ENCODE results near the gene GPR157. TPM values are rescaled to one million over a fixed set of nuclear protein-coding genes. Genes with fewer than 3 reads are reported as not detected.
"Not testable (repeated sequence)": the region's sequence is repeated elsewhere in the genome, so short reads cannot be mapped to it uniquely, and the experiment has no call there.

Gene GPR157, protein sequence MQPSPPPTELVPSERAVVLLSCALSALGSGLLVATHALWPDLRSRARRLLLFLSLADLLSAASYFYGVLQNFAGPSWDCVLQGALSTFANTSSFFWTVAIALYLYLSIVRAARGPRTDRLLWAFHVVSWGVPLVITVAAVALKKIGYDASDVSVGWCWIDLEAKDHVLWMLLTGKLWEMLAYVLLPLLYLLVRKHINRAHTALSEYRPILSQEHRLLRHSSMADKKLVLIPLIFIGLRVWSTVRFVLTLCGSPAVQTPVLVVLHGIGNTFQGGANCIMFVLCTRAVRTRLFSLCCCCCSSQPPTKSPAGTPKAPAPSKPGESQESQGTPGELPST
- 4.3 and 7.0 TPM in 2 replicates for total RNA-seq

GRCh38 chr1:9128520-9129265, at the start of gene GPR157:
GPR157 (minus strand) TSS chr1:9129102; CDS start chr1:9129027, 75 bp downstream.
- DNase-seq = peak; percentile 68

DNA sequence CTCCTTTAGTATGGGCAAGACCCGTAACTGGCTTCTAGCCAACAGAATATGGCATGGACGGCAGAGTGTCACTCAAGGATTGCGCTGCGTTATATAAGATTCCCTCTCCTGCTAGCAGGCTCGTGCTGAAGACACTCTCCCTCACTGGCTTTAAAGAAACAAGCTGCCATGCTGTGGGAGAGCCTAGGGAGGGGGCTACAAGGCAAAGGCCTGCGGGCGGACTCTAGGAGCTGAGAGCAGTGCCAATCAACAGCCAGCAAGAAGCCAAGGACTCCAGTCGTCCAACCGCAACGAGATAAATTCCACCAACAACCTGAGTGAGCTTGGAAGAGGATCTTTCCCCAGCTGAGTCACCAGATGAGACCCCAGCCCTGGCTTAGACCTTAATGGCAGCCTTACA, 45.9 kb upstream of the GPR157 start:
- no peak for DNase-seq

DNA sequence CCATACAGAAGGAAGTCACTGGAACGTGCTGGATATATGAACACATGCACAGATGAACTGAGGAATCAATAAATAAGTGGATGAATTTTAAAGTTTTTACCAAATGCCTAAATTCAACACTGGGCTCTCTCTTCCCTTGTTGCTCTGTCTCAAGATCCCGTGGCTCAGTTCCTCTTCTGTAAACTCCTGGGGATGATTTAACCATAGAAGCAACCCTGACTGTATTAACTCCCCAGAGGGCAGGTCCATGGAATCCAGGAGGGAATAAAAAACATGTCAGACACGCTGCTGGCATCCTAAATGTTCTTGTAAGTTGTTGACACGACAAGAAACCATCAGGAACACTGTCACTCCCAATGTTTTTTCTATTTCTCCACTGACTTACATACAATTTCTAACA, 45.3 kb upstream of the GPR157 start:
- no peak for DNase-seq

DNA sequence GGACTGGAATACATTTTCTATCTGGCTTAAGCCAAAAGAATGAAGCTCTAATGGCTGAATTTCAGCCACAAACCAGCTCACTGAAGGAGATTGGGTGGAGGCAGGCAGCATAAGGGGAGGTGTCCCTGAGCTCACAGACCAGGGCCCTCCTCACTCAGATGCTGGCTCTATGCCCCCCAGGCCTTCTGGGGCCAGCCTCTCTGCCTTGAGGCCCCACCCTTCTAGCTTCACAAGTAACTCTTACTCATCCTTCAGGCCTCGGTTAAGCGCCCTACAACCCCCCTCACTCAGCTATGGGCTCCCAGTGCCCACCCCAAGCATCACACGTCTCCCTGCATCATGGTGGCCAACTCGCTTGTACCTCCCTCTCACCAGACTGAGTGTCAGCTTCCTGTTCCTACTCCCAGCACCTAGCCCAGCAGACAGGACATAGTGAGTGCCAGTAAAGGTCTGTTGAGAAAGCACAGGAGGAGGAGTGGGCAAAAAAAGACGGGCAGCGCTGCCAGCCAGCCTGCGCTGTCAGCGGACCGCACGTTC, 40.8 kb upstream of the GPR157 start:
- DNase-seq = no peak

- no peak for DNase-seq
These were observed 38.7 kb upstream of the GPR157 start for GRCh38 chr1:9167638-9168037.

DNA sequence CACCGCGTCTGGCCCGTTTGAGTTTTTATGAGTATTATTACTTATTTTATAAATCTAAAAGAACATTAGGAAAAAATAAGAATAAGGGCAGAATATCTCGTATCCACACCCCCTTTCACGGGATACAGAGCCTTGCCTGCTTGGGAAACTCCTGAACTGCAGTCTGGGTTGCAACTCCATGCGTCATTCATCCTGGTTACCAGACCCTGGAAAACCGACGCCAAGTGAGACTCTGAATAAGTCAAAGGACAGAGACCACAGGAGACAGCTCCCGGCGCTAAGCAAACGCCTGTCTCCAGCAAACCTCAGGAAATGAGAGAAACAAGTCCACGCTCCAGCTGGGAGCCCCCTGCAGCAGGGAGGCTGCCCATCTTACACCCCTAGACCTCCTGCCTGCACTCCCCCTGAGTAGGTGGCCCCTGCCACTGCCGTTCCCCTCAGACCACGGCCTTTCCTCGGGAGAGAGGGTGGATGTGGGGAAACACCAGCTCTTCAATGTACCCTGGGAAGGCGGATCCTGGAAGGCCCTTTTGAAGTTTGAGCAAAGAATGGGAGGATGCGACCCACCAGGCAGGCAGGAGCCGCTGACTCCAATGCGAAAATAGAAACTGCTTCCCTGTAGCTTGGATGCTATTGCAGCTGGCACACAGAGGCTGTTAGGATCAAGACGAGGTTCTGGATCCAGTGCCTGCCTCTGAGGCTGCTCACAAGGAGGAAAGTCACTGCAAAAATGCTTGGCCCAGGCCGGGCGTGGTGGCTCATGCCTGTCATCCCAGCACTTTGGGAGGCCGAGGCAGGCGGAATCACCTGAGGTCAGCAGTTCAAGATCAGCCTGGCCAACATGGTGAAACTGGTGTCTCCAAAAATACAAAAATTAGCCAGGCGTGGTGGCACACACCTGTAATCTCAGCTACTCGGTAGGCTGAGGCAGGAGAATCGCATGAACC, 37.7 kb upstream of the GPR157 start:
- DNase-seq = peak; percentile 92

DNA sequence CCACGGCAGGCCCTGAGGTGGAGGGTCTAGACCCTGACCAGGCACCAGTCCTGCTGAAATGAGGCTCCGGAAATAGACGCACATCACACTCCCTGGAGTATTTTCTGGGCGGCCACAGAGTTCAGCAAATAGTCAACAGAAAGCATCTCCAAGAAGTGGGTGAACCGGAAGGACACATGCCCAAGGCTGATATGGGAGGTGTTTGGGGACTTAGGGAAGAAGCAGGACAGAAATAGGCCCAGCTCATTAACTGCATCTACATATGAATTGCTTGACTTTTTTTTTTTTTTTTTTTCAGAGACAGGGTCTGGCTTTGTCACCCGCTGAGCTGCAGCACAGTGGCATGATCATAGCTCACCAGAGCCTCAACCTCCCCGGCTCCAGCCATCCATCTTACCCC, 36.5 kb upstream of the GPR157 start:
- no peak for DNase-seq

- no peak for DNase-seq
These were observed 36.0 kb upstream of the GPR157 start for GRCh38 chr1:9164919-9165318.

DNA sequence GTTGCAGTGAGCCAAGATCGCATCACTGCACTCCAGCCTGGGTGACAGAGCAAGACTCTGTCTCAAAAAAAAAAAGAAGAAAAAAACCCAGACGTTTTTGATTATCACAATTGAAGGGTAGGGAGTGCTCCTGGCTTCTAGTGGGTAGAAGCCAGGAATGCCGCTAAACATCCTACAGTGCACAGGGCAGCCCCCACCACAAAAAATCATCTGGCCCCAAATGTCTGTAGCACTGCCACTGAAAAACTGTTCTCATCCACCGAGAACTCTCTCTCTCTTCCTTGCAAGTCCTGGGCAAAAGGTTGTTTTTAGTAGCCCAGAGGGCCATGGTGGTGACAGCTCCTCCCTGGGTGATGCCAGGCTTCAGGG, 35.6 kb upstream of the GPR157 start:
- DNase-seq = no peak

- no peak for DNase-seq
These were observed 33.1 kb upstream of the GPR157 start for GRCh38 chr1:9161963-9162362.

DNA sequence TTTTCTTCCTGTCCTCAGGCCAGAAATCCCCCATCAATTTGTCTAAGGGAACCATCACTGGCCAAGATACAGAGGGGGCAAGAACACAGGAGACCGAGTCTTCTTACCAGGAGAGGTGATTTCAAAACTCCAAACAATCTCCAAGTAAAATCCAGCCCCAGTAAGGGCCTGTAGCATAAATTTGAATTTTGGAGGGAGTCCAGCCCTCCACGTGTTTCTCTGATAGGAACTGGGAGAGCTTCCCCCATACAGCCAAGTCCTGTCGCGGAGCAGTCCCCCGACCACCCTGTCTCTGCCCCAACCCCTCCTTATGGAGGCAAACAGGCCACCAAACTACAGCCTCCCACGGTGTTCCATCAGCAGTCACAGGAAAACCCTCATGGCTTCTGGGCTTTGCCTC, 32.4 kb upstream of the GPR157 start:
- DNase-seq = no peak

- no peak for DNase-seq
These were observed 31.3 kb upstream of the GPR157 start for GRCh38 chr1:9160079-9160717.

DNA sequence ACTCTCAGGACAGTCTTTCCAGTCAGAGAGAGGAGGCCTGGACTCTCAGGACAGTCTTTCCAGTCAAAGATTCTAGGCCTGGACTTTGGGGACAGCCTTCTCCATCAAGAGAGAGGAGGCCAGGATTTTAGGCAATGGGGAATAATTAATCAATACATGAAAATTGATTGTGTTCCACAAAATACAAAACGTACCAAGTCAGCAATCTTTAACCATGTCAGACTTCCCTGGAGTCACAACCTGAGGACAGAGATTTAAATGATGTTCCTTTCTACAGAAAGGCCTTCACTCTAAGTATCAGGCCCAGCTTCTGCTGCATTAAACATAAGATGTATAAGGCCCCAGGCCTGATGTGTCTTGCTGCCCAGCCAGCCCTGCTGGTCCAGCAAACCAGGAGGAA, 27.0 kb upstream of the GPR157 start:
- DNase-seq = no peak

GRCh38 chr1:9155405-9155804, 26.5 kb upstream of the GPR157 start:
- not testable (repeated sequence) for DNase-seq

DNA sequence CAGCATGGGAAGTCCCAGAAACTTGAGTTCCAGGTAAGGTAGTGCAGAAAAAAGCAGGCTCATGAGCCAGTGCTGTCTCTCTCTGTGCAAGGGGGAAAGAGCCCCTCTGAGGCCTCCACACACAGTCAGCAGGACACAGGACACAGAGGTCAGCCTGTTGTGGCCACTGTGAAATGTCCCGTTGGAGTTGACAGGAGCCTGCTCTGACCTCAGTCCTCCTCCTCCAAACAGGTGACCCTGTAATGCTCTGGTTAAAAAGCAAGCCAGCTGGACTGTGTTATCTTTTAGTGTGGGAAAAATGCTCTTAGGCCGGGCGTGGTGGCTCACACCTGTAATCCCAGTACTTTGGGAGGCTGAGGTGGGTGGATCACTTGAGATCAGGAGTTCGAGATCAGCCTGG, 24.2 kb upstream of the GPR157 start:
- no peak for DNase-seq

- DNase-seq = no peak
These were observed 23.6 kb upstream of the GPR157 start for GRCh38 chr1:9152535-9152934.

DNA sequence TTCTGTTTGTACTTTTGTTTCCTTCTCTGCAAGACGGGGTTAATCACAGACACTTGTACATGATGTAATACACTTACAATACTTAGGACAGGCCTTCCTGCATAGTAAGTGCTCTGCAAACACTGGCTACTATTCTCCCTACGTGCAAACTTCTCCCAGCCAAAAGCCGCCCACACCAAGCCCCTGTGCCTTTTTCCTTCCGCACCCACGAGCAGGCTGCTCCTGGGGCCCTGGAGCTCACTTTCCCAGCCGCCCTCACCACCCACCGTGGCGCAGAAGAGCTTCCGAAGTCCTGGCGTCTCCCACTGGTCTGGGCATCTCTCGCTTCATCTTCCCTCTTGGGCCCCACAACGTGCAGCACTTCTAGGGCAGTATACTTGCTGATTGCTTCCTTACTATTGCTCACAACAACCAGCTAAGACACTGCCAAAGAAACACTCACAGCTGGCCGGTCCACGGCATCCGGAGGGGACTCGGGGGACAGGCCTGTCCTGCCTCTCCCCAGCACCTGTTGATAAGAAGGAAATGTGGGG, 22.5 kb upstream of the GPR157 start:
- DNase-seq = no peak

DNA sequence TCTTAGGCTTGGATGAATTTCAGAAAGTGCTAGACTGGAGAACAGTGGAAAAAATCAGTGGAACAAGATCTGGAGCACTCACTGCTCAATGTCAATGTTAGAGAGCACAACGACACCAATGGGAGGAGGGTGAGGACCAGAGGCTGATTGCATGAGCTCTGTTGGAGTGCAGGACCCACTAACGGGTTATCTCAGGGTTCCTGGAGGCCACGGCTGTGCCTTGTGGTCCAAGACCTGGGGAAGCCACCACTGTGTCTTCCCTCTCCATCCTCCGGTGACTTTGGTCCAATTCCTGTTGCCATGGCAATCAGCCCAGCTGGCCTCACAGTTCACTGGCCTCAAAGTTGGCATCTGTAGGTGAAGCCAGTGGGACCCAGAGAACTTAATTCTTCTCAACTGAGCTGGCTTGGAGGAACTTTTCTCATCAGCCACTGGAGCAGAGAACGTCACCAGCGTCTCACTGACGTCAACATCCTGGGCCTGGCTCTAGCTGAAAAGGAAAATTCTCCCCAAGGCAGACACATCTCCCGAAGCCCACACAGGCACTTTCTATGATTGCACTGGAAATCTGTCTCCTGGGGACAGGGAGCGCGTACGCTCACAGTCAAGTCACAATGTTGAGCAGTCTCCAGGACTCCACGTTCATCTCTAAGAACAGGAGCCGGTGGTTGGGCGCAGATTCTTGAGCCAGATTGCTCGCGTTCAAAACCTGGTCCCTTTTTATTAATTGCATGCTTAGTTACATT, 21.9 kb upstream of the GPR157 start:
- DNase-seq = no peak

GRCh38 chr1:9149837-9150581, 21.1 kb upstream of the GPR157 start:
- DNase-seq = no peak

DNA sequence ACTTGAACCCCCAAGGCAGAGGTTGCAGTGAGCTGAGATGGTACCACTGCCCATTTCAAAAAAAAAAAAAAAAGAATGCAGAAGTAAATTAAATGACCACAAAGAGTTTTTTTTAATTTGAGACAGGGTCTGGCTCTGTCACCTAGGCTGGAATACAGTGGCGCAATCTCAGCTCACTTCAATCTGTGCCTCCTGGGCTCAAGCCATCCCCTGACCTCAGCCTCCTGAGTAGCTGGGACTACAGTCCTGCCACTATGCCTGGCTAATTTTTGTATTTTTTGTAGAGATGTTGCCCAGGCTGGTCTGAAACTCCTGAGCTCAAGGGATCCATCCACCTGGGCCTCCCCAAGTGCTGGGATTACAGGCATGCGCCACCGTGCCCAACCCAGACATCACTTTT, 20.2 kb upstream of the GPR157 start:
- DNase-seq = no peak

DNA sequence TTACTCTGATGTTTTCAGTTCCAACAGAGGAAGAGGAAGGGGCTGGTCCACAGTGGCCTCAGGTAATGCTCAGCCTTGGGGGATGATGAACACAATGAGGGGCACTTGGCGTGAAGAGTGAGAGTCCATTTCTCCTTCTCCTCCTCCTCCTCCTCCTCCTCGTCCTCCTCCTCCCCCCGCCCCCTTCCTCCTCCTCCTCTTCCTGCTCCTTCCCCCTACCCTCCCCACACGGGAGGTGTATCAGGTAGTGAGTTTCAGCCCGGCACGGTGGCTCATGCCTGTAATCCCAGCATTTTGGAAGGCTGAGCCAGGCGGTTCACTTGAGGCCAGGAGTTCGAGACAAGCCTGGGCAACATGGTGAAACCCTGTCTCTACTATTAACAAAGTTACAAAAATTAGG, 17.3 kb upstream of the GPR157 start:
- no peak for DNase-seq
